ENCODE measurements around the gene CDKN2AIPNL. TPM values are rescaled to one million over a fixed set of nuclear protein-coding genes. Genes with fewer than 3 reads are reported as not detected.

The CDKN2AIPNL gene
- total RNA-seq, 1 donor from 2014 or later, result 28.5 TPM

DNA sequence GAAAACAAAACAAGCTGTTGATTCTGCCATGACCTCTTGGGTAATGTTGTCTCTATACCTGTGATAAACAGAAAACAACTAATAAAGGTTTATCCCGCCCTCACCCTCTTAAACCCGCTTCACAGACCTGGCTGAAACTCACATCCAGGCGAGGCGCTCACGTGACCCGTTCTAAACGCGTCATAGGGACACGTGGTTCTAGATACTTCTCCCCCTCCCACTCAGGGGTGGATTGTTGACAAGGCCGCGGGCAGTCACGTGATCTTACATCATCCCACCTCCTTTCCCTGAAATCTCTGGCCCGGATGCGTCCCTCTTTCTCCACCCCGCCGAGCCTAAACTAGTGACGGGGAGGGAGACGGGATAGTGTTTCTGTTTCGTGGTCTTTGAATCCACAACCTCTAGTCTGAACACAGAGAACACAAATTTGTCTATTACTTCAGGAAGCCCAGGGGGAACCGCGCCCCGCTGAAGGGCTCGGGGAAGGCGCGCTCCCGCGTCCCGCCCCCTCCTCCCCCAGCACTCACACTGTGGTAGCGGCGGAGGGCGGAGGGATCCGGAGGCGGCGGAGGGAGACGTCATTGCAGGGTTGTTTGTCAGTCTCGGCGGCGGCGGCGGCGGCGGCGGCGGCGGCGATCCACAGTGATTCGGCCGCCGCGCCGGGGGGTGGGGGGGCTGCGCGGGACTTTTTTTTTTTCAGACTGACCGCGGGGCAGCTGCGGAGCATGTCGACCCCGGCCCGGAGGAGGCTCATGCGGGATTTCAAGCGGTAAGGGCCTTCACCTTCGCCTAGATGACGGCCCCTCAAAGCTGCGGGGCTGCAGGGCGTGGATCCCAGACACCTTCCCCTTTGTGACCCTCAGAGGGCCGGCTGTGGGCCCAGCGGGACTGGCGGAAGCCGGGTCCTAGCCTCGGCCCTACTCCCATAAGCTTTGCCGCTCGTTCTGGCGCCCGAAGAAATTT, 40.5 kb downstream of the CDKN2AIPNL start, which contains the start of gene UBE2B:
Gene UBE2B (plus strand): TSS at position 699 of the 963 bp plus-strand sequence. CDS start 27 bp downstream, at position 726.
- peak; percentile 97 for DNase-seq (ENCODE audit: low read depth)
- peak within 1 kb of the TSS; percentile 98 for H3K4me3 ChIP-seq (ENCODE audit: low read depth, low read length)
- TF ChIP-seq, protein P1, sequence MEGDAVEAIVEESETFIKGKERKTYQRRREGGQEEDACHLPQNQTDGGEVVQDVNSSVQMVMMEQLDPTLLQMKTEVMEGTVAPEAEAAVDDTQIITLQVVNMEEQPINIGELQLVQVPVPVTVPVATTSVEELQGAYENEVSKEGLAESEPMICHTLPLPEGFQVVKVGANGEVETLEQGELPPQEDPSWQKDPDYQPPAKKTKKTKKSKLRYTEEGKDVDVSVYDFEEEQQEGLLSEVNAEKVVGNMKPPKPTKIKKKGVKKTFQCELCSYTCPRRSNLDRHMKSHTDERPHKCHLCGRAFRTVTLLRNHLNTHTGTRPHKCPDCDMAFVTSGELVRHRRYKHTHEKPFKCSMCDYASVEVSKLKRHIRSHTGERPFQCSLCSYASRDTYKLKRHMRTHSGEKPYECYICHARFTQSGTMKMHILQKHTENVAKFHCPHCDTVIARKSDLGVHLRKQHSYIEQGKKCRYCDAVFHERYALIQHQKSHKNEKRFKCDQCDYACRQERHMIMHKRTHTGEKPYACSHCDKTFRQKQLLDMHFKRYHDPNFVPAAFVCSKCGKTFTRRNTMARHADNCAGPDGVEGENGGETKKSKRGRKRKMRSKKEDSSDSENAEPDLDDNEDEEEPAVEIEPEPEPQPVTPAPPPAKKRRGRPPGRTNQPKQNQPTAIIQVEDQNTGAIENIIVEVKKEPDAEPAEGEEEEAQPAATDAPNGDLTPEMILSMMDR (conservative IDR thresholded peaks at IDR 0.05; ENCODE audit: low read depth, low read length), result no peak

DNA sequence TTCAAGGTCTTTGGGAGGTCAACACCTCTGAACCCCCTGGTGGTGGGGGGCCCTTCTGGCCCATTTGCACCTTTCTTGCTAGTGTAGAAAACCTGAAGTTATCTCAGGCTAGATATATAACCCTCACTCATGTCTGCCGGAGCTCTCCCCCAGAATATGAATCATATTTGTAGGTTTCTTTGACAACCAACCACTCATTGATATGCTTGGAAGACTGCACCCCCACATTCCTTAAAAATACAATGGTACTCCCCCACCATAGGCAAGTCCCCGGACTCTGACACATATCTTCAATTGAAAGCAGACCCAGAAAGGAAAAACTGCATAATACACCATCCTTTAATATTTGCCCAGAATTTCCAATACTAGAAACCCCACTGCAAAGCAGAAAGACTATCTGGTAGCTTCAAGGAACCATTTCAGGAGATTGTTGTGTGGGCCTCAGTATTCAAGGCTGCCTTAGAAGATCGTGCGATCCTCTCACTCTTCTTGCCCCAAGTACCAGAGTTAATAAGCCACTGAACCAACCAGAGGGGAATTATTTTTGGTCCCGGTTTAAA, 41.3 kb downstream of the CDKN2AIPNL start:
- H3K4me3 ChIP-seq (ENCODE audit: low read depth, low read length), result peak overlapping the region; percentile 98
- no peak for DNase-seq (ENCODE audit: low read depth)
- TF ChIP-seq, protein P1 (conservative IDR thresholded peaks at IDR 0.05; ENCODE audit: low read depth, low read length), result no peak

DNA sequence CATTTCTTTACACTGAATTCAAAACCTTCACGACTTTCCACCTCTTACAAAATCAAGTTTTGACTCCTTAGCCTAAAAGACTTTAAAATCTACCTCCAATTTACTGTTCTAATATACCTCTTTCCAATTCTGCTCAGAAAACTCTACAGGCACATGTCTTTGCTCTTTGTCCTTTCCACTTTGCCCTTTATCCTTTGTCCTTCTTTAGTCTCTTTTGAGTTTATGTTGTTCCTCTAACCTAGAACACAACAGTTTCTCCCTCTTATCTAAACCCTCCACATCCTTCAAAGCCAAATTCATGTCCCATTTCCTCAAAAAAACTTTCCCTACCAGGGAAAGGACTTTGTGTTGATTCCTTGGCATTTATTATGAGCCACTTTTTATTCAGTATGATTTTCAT, 46.1 kb downstream of the CDKN2AIPNL start:
- TF ChIP-seq, protein P1 (conservative IDR thresholded peaks at IDR 0.05; ENCODE audit: low read depth, low read length), result no peak
- H3K4me3 ChIP-seq (ENCODE audit: low read depth, low read length), result no peak overlapping the region
- no peak for DNase-seq (ENCODE audit: low read depth)

DNA sequence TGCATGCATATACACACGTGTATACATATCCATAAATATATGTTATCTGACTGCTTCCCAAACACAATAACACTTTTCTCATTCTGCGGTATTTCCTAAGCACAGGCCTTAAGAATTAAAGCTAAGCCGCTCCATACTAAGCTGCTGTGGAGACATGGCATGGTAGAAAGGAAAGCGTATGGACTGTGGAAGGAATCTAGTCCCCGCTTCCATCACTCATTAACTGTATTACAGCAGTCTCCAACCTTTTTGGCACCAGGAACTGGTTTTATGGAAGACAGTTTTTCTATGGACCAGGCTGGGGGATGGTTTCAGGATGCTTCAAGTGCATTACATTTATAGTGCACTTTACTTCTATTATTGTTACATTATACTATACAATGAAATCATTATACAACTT, 56.0 kb downstream of the CDKN2AIPNL start:
- no peak for DNase-seq (ENCODE audit: low read depth)
- H3K4me3 ChIP-seq (ENCODE audit: low read depth, low read length), result no peak overlapping the region
- TF ChIP-seq, protein P1 (conservative IDR thresholded peaks at IDR 0.05; ENCODE audit: low read depth, low read length), result no peak

Other genes with a start within 250 kb of the CDKN2AIPNL start
- 210 and 277 TPM in 2 replicates for gene SKP1, start 234.9 kb downstream of the CDKN2AIPNL start, total RNA-seq
- gene PPP2CA, start 185.8 kb downstream of the CDKN2AIPNL start, total RNA-seq, result 162 and 196 TPM in 2 replicates
- 0.06 and 0.43 TPM in 2 replicates for gene CDKL3, start 44.7 kb downstream of the CDKN2AIPNL start, total RNA-seq
- 32.2 and 32.8 TPM in 2 replicates for gene UBE2B, start 40.3 kb downstream of the CDKN2AIPNL start, total RNA-seq
- gene JADE2, start 113.8 kb upstream of the CDKN2AIPNL start, total RNA-seq, result 20.3 and 21.6 TPM in 2 replicates
- gene SAR1B, start 220.9 kb upstream of the CDKN2AIPNL start, total RNA-seq, result 21.4 and 31.8 TPM in 2 replicates
- gene SEC24A, start 236.9 kb upstream of the CDKN2AIPNL start, total RNA-seq, result 12.9 and 13.7 TPM in 2 replicates